HG03064 (cell line): ENCODE measurements around the gene SGSH.

Source experiments
- ATAC-seq: cut with Tn5 transposase; IDR thresholded peaks from one replicate; pipeline ENCODE4 v1.9.1; 2021; ENCODE audit warnings: low read depth; ENCODE audit not compliant: unreplicated experiment

The SGSH gene

GRCh38 chr17:80189611-80190010 lies 30.5 kb downstream of the SGSH start:
- ATAC-seq: no peak

GRCh38 chr17:80187515-80187941 lies 32.6 kb downstream of the SGSH start:
- ATAC-seq: no peak

GRCh38 chr17:80187090-80187489 lies 33.0 kb downstream of the SGSH start:
- no peak for ATAC-seq

GRCh38 chr17:80185968-80186367 lies 34.2 kb downstream of the SGSH start:
- no peak for ATAC-seq

- ATAC-seq: no peak
Observed at GRCh38 chr17:80184423-80184714, 35.8 kb downstream of the SGSH start.

GRCh38 chr17:80183581-80184422 lies 36.3 kb downstream of the SGSH start:
- no peak for ATAC-seq

- ATAC-seq: no peak
Observed at GRCh38 chr17:80182845-80183223, 37.3 kb downstream of the SGSH start.

- no peak for ATAC-seq
Observed at GRCh38 chr17:80182118-80182844, 37.9 kb downstream of the SGSH start.

GRCh38 chr17:80181431-80181830 lies 38.7 kb downstream of the SGSH start:
- ATAC-seq: no peak

- ATAC-seq: no peak
Observed at GRCh38 chr17:80180192-80180591, 39.9 kb downstream of the SGSH start.

GRCh38 chr17:80177986-80178595 lies 42.0 kb downstream of the SGSH start:
- ATAC-seq: no peak

- no peak for ATAC-seq
Observed at GRCh38 chr17:80176757-80177156, 43.4 kb downstream of the SGSH start.

GRCh38 chr17:80173916-80174315 lies 46.2 kb downstream of the SGSH start:
- no peak for ATAC-seq

- ATAC-seq: no peak
Observed at GRCh38 chr17:80173126-80173525, 47.0 kb downstream of the SGSH start.

GRCh38 chr17:80171681-80172080 lies 48.5 kb downstream of the SGSH start:
- no peak for ATAC-seq

GRCh38 chr17:80169784-80170500 lies 50.2 kb downstream of the SGSH start, which contains the start of gene CARD14:
CARD14 (plus strand) TSS chr17:80170030; CDS start chr17:80181439, 11,409 bp downstream.
- ATAC-seq: no peak

GRCh38 chr17:80169107-80169506 lies 51.0 kb downstream of the SGSH start:
- ATAC-seq: no peak

GRCh38 chr17:80168371-80168770 lies 51.8 kb downstream of the SGSH start:
- ATAC-seq: no peak

GRCh38 chr17:80166446-80166845 lies 53.7 kb downstream of the SGSH start:
- ATAC-seq: no peak

GRCh38 chr17:80164185-80164584 lies 55.9 kb downstream of the SGSH start:
- no peak for ATAC-seq

GRCh38 chr17:80163336-80163735 lies 56.8 kb downstream of the SGSH start:
- ATAC-seq: no peak
